ENCODE measurements around the gene KLF17. TPM values are rescaled to one million over a fixed set of nuclear protein-coding genes. Genes with fewer than 3 reads are reported as not detected.

KLF17 gene
- total RNA-seq, 1 donor from 2014 or later = not detected

DNA sequence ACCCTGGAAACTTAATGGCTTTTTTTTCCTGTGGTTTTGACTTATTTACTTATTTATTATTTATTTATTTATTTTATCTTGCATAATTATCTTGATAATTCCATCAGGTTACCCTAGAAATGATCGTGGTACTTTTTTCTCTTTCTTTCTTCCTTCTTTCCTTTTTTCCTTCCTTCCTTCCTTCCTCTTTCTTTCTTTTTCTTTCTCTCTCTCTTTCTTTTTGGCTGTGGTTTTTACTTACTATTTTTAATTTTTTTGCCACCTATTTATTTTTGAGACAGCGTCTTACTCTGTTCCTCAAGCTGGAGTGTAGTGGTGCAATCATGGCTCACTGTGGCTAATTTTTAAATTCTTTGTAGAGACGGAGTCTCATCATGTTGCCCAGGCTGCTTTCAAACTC is 29.0 kb downstream of the KLF17 start:
- DNase-seq (ENCODE audit: low spot score) = no peak
- H3K9me3 Mint-ChIP-seq = peaks cover 20% of the 10 kb centered on the region
- TF ChIP-seq EZH2phosphoT487 (IDR thresholded peaks at IDR 0.05) (no peak), EZH2 (IDR thresholded peaks at IDR 0.05) (no peak)
- TF ChIP-seq, protein P1, sequence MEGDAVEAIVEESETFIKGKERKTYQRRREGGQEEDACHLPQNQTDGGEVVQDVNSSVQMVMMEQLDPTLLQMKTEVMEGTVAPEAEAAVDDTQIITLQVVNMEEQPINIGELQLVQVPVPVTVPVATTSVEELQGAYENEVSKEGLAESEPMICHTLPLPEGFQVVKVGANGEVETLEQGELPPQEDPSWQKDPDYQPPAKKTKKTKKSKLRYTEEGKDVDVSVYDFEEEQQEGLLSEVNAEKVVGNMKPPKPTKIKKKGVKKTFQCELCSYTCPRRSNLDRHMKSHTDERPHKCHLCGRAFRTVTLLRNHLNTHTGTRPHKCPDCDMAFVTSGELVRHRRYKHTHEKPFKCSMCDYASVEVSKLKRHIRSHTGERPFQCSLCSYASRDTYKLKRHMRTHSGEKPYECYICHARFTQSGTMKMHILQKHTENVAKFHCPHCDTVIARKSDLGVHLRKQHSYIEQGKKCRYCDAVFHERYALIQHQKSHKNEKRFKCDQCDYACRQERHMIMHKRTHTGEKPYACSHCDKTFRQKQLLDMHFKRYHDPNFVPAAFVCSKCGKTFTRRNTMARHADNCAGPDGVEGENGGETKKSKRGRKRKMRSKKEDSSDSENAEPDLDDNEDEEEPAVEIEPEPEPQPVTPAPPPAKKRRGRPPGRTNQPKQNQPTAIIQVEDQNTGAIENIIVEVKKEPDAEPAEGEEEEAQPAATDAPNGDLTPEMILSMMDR (IDR thresholded peaks at IDR 0.05) = no peak
- H3K27me3 Mint-ChIP-seq (ENCODE audit: insufficient read depth, low read depth) = no peaks in the 10 kb centered on the region
- H3K4me1 Mint-ChIP-seq = no peaks in the 10 kb centered on the region
- H3K9ac ChIP-seq = no peak overlapping the region
- no peak overlapping the region for H3K4me3 Mint-ChIP-seq
- no peak overlapping the region for H3K27ac Mint-ChIP-seq
- no peaks in the 10 kb centered on the region for H4K20me1 ChIP-seq (ENCODE audit: low read depth)
- H3K27me3 ChIP-seq = no peaks in the 10 kb centered on the region
- H3K36me3 ChIP-seq = no peaks in the 10 kb centered on the region
- no peak overlapping the region for H3K4me2 ChIP-seq
- no peaks in the 10 kb centered on the region for H3K36me3 Mint-ChIP-seq
- H3F3A ChIP-seq (ENCODE audit: low read depth) = no peaks in the 10 kb centered on the region
- H3K4me3 ChIP-seq = no peak overlapping the region
- no peak overlapping the region for H2AFZ ChIP-seq (replicated peaks)
- H3K9me3 ChIP-seq (ENCODE audit: low read depth) = no peaks in the 10 kb centered on the region
- H3K79me2 ChIP-seq (ENCODE audit: low read depth) = no peaks in the 10 kb centered on the region
- H3K4me1 ChIP-seq = no peaks in the 10 kb centered on the region
- no peak overlapping the region for H3K27ac ChIP-seq

DNA sequence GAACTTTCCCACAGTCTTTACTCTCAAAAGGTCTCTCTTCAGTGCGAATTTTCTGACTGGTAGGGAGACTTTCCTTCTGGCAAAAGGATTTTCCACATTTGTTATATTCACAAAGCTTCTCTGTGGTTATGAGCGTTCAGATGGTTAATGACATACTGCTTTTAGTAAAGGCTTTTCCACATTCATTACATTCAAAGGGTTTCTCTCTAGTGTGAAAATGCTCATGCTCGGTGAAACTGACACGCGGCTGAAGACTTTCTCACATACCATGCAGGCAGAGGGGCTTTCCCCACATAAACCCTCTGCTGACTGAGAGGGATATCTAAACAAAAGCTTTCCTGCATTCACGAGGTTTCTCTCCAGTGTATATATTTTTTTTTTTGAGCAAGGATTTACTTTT is 32.7 kb downstream of the KLF17 start:
- H3K9ac ChIP-seq = no peak overlapping the region
- Mint-ChIP-seq H3K4me1 (no peaks in the 10 kb centered on the region), H3K36me3 (no peaks in the 10 kb centered on the region), H3K27ac (no peak overlapping the region), H3K27me3 (ENCODE audit: insufficient read depth, low read depth) (peaks cover 2% of the 10 kb centered on the region), H3K4me3 (no peak overlapping the region), H3K9me3 (peaks cover 7% of the 10 kb centered on the region)
- H2AFZ ChIP-seq (replicated peaks) = no peak overlapping the region
- no peak overlapping the region for H3K4me3 ChIP-seq
- H4K20me1 ChIP-seq (ENCODE audit: low read depth) = no peaks in the 10 kb centered on the region
- no peak overlapping the region for H3K4me2 ChIP-seq
- peaks cover 5% of the 10 kb centered on the region for H3K4me1 ChIP-seq
- no peaks in the 10 kb centered on the region for H3K79me2 ChIP-seq (ENCODE audit: low read depth)
- H3K27me3 ChIP-seq = no peaks in the 10 kb centered on the region
- no peak for DNase-seq (ENCODE audit: low spot score)
- no peaks in the 10 kb centered on the region for H3F3A ChIP-seq (ENCODE audit: low read depth)
- TF ChIP-seq EZH2phosphoT487 (IDR thresholded peaks at IDR 0.05) (no peak), EZH2 (IDR thresholded peaks at IDR 0.05) (no peak)
- TF ChIP-seq, protein P1 (IDR thresholded peaks at IDR 0.05) = no peak
- no peak overlapping the region for H3K27ac ChIP-seq
- no peaks in the 10 kb centered on the region for H3K9me3 ChIP-seq (ENCODE audit: low read depth)
- no peaks in the 10 kb centered on the region for H3K36me3 ChIP-seq

DNA sequence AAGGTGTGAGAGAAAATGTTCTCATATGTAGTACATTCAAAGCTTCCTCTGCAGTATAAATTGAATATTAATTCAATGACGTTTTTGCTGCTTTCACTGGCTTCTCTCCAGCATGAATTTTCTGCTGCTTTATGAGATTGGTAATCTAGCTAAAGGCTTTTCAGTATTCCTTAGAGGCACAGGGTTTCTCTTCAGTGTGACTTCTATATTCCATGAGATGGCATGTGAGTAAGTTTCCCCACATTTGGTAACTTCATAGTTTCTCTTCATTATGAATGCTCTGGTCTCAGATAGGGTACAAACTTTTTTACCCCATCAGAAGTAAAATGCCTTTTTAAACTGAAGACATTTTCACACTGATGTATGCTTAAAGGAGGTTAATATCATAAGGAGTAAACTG is 33.2 kb downstream of the KLF17 start:
- no peaks in the 10 kb centered on the region for H3K27me3 ChIP-seq
- no peak for DNase-seq (ENCODE audit: low spot score)
- no peaks in the 10 kb centered on the region for H3K9me3 ChIP-seq (ENCODE audit: low read depth)
- no peak overlapping the region for H2AFZ ChIP-seq (replicated peaks)
- no peaks in the 10 kb centered on the region for H4K20me1 ChIP-seq (ENCODE audit: low read depth)
- no peaks in the 10 kb centered on the region for H3K79me2 ChIP-seq (ENCODE audit: low read depth)
- H3K4me3 ChIP-seq = no peak overlapping the region
- peaks cover 3% of the 10 kb centered on the region for H3K9me3 Mint-ChIP-seq
- no peaks in the 10 kb centered on the region for H3F3A ChIP-seq (ENCODE audit: low read depth)
- TF ChIP-seq, protein P1 (IDR thresholded peaks at IDR 0.05) = no peak
- H3K27ac Mint-ChIP-seq = no peak overlapping the region
- H3K4me2 ChIP-seq = no peak overlapping the region
- no peaks in the 10 kb centered on the region for H3K36me3 ChIP-seq
- H3K27ac ChIP-seq = no peak overlapping the region
- H3K4me1 Mint-ChIP-seq = no peaks in the 10 kb centered on the region
- peaks cover 5% of the 10 kb centered on the region for H3K4me1 ChIP-seq
- peaks cover 2% of the 10 kb centered on the region for H3K27me3 Mint-ChIP-seq (ENCODE audit: insufficient read depth, low read depth)
- no peak overlapping the region for H3K4me3 Mint-ChIP-seq
- H3K36me3 Mint-ChIP-seq = no peaks in the 10 kb centered on the region
- H3K9ac ChIP-seq = no peak overlapping the region

DNA sequence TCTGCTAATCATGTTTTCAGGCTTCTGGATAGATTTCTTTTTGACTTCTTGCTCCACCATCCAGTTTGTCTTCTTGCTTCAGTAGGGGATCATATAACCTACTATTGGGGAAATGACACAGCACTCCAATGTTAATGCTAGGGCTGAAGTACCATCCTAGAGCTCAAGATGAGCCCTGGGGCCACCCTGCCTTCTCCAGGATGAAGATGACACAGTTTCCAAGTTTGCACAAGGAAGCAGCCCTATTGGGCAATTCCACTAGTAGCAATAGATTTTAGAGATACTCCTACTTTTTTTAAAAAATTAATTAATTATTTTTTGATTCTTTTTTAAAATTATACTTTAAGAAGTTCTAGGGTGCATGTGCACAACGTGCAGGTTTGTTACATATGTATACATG is 34.1 kb downstream of the KLF17 start:
- TF ChIP-seq EZH2phosphoT487 (IDR thresholded peaks at IDR 0.05) = no peak
- TF ChIP-seq, protein P1 (IDR thresholded peaks at IDR 0.05) = no peak
- TF ChIP-seq EZH2 (IDR thresholded peaks at IDR 0.05) = no peak
- H3K27me3 ChIP-seq = no peaks in the 10 kb centered on the region
- peaks cover 2% of the 10 kb centered on the region for H3K27me3 Mint-ChIP-seq (ENCODE audit: insufficient read depth, low read depth)
- no peak overlapping the region for H3K4me2 ChIP-seq
- H3K4me3 ChIP-seq = no peak overlapping the region
- H3K4me1 Mint-ChIP-seq = no peaks in the 10 kb centered on the region
- H3K9me3 Mint-ChIP-seq = peaks cover 2% of the 10 kb centered on the region
- H4K20me1 ChIP-seq (ENCODE audit: low read depth) = no peaks in the 10 kb centered on the region
- no peak overlapping the region for H2AFZ ChIP-seq (replicated peaks)
- H3F3A ChIP-seq (ENCODE audit: low read depth) = no peaks in the 10 kb centered on the region
- peaks cover 5% of the 10 kb centered on the region for H3K4me1 ChIP-seq
- H3K9me3 ChIP-seq (ENCODE audit: low read depth) = no peaks in the 10 kb centered on the region
- H3K9ac ChIP-seq = no peak overlapping the region
- no peak overlapping the region for H3K4me3 Mint-ChIP-seq
- no peak overlapping the region for H3K27ac ChIP-seq
- H3K79me2 ChIP-seq (ENCODE audit: low read depth) = no peaks in the 10 kb centered on the region
- H3K36me3 ChIP-seq = no peaks in the 10 kb centered on the region
- no peak for DNase-seq (ENCODE audit: low spot score)
- H3K36me3 Mint-ChIP-seq = no peaks in the 10 kb centered on the region
- H3K27ac Mint-ChIP-seq = no peak overlapping the region
